Retina (tissue), 1 donor: Measurements from ENCODE around the gene FMO1.
"Not testable (repeated sequence)": the region's sequence is repeated elsewhere in the genome, so short reads cannot be mapped to it uniquely, and the experiment has no call there.

Source experiments
- DNase-seq: peaks from one replicate; pipeline ENCODE4 v3.0.0-alpha.2; 2016

Gene FMO1

GRCh38 chr1:171248302-171248701, at the start of gene FMO1:
TSS of gene FMO1 (plus strand) at chr1:171248494. CDS start at chr1:171258088, 9,594 bp downstream.
- DNase-seq: no peak

DNA sequence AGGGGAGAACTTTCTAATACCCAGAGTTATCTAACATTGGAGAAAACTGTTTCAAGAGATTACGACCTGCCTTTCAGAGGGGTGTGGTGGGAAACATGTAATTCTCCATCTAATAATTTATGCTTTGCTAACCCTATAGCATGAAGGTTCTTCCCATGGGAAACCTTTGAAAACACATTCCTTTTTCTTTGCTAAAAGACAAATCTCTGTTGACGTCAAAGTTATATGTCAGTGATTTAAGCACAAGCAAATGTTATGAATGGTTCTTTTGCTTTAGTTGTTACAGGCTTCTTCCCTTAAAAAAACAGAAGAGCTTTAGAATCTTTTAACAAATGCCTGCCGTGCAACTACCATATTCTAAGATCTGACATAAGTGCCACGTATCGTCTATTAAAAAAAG, 44.0 kb upstream of the FMO1 start:
- no peak for DNase-seq

GRCh38 chr1:171206204-171206977, 41.9 kb upstream of the FMO1 start:
- no peak for DNase-seq

GRCh38 chr1:171206978-171207355, 41.3 kb upstream of the FMO1 start:
- DNase-seq: no peak

GRCh38 chr1:171207377-171207776, 40.9 kb upstream of the FMO1 start:
- DNase-seq: no peak

- no peak for DNase-seq
Observed at GRCh38 chr1:171210355-171210754, 37.9 kb upstream of the FMO1 start.

GRCh38 chr1:171212607-171213351, 35.5 kb upstream of the FMO1 start:
- no peak for DNase-seq

DNA sequence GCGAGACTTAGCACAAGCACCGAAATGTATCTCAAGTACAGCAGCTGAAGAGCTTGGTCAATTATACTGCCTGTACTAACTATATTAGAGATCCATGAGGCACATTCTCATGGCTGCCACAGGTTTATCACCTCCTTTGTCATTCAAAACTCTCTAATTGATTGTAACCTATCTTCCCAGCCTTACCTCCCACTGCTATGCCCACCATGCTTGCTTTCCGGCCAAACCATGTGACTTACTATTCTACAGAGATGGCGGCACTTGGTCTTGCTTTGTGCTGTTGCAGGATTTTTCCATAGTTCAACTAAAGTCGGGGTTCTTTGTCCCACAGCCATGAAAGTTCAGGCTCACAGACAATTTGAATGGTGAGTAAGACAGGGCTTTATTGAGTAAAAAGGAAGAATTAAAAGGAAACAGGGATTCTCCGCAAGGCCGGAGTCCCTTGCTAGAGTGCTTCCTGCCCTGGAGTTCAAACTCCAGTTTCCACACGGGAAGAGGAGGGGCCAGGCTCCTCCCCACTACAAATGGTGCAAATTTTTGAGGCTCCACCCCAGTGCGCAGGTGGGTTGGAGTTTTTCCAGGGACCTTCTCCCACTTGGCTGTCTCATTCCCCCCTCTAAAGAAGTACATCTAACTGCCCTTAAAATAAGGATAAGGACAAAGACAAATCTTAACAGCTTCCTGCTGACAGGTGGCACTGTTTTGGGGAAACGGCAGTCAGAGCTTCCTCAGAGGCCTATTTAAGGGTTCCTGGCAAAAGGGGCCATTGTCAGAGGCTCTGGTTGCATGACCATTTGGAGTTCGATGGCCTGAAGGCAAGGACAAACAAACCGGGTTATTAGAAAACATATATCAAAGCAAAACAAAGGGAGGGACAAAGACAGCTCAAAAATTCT, 34.5 kb upstream of the FMO1 start:
- DNase-seq: no peak

DNA sequence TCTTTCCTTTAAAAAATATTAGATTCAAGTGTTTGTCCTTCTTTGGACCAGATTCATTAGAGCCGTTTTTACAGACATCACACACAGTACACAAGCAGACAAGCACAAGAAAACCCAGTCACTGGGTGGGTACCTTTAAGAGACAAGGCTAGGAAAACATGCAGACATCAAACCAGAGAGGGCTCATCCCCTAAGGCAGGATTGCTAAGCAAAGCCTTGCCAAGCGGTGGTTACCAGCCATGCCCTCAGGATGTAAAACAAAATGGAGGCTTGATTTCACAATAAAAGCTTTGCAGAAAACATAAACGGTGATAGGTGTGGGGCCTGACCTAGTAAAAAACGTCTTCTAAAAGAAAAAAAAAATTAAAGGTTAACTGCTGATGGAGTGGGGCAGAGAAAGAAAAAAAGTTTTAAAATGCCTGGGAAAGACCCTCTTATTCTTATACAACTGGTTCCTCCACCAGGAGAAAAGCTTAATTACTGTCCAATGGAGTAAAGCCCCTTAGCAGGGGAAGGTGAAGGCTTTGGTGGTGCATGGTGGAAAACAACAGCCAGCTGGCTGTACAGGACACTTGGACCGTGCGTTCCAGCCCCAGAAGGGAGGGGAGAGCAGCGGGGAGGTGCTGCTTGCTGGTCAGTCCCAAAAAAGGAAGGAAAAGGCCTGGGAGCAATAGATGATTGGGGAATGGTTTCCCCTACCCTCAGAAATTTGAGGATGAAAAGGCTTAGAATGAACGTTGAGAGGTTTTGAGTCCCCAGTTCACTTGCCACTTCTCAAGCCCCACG, 30.4 kb upstream of the FMO1 start:
- no peak for DNase-seq

DNA sequence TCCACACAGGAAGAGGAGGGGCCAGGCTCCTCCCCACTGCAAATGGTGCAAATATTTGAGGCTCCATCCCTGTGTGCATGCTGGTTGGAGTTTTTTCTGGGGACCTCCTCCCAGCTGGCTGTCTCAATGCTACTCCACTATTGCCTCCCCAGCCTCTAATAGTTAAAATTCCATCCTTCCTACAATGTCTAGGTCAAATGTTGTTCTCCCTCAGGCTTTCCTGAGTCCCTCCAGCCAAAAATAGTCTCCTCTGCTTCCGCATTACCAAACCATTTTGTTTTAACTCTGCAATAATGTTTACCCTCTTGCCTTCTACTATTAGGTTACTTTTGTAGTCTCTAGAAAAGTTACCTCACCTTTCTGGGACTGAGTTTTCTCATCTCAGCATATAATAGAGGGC, 29.6 kb upstream of the FMO1 start:
- DNase-seq: no peak

DNA sequence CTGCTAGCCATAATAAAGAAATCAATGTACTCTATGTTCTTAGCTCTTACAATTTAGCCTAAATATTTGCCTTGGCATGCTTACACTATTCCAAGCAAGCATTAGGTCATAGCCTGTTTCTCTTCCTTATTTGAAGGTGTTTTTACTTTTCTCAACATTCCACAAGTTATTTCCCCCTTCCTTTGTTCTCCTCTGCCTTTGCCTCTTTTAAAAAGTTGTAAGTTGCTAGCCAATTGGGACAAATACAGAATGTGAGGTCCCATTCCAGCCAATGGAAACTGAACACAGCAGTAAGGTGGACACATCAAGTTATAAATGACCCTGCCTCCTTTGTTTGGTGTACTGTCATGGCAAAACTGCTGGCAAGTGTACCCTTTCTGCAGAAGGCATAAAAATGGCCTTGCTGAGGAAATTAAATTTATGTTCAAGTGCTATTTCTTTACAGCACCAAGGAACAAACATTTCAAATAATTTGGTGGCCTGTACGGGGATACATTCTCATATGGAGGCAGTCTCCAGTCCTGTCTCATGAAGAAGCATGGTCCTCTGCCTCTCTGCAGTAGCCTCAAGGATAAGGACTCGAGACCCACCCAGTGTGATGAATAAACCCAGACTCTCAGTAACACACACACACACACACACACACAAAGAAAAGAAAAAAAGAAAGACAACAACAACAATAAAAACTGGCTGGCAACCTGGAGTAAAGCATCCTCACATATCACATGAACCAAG, 28.8 kb upstream of the FMO1 start:
- peak; percentile 7 for DNase-seq

GRCh38 chr1:171220081-171220420, 28.2 kb upstream of the FMO1 start:
- no peak for DNase-seq

- peak; percentile 74 for DNase-seq
Observed at GRCh38 chr1:171220581-171221054, 27.7 kb upstream of the FMO1 start.

- no peak for DNase-seq
Observed at GRCh38 chr1:171221665-171222591, 26.4 kb upstream of the FMO1 start.

- DNase-seq: no peak
Observed at GRCh38 chr1:171222936-171223335, 25.4 kb upstream of the FMO1 start.

DNA sequence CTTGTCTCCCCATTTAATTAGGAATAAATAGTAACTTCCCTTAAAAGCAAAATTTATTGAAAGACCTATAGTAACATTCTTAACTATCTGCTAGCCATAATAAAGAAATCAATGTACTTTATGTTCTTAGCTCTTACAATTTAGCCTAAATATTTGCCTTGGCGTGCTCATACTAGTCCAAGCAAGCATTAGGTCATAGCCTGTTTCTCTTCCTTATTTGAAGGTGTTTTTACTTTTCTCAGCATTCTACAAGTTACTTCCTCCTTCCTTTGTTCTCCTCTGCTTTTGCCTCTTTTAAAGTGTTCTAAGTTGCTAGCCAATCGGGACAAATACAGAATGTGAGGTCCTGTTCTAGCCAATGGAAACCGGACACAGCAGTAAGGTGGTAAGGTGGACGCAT, 24.0 kb upstream of the FMO1 start:
- not testable (repeated sequence) for DNase-seq

DNA sequence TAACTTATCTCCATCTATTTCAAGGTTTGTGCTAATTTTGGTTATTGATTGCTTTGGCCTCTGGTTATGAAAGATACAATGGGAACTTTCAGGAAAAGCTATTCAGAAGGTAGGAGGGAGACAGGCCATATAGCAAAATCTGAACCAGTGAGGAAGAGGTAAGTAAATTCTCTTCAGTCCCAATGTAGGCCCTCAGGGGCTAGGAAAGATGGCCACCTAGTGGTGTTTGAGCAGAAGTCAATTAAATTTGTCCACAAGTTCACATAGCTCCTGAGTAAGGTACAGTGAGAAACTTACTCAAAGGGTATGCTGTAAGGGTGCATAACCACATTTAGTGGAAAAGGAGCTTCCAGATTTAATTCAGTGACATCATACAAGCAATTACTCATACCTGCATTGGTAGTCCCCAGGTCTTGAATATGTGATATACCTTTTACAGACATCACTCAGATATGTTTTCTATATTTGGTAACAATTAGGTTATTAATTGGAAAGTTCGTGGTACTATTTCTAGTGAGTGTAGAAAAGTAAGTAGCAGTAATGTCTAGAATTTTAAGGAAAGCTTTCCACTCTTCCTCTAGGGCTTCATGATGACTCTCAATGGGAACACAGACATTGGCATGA, 21.4 kb upstream of the FMO1 start:
- DNase-seq: peak; percentile 16

- no peak for DNase-seq
Observed at GRCh38 chr1:171231326-171231725, 17.0 kb upstream of the FMO1 start.

GRCh38 chr1:171233183-171233582, 15.1 kb upstream of the FMO1 start:
- DNase-seq: no peak

GRCh38 chr1:171236231-171236630, 12.1 kb upstream of the FMO1 start:
- DNase-seq: not testable (repeated sequence)
